GM12801 (cell line): ENCODE data around the gene DPP4.

Experiments
- TF ChIP-seq, protein P1 (sequence below): IDR thresholded peaks from one replicate; pipeline ENCODE4 v1.5.1; 2011; ENCODE audit warnings: control low read depth; ENCODE audit not compliant: insufficient read length; ENCODE audit errors: extremely low read depth

Gene DPP4

DNA sequence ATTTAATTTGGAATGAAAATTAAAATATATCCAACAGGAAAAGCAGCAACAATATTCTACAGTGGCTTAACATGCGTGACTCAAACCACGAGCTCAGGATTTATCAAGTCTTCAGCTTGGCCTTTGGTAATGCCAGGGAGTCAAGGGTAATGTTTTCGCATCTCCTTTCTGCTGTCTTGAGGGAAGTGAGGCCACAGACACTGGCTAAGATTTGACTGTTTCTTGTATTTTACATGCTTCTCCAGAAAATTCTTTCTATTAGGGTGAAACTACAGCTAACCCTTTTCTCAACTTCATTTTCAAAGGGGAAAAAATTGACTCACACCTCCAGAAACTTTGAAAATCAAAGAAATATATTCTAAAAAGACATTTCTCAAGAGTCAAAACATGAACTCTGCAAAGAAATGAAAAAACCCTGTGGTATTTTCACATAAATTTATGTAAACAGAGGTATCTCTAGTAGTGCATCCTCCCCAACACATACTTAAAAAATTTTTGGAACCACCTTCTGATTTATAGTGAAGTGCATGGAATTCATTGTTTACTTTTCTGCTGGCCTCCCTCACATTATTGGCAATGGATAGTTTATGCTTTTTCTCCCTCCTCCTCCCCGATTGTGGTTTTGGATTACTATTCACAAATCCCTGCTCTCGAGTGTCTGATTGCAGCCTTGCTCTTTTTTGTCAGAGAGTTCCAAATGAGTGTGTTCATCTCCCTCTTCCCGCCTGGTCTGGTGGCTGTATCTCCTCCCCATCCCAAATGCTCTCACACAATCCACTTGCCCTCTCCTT lies 48.7 kb downstream of the DPP4 start:
- TF ChIP-seq, protein P1, sequence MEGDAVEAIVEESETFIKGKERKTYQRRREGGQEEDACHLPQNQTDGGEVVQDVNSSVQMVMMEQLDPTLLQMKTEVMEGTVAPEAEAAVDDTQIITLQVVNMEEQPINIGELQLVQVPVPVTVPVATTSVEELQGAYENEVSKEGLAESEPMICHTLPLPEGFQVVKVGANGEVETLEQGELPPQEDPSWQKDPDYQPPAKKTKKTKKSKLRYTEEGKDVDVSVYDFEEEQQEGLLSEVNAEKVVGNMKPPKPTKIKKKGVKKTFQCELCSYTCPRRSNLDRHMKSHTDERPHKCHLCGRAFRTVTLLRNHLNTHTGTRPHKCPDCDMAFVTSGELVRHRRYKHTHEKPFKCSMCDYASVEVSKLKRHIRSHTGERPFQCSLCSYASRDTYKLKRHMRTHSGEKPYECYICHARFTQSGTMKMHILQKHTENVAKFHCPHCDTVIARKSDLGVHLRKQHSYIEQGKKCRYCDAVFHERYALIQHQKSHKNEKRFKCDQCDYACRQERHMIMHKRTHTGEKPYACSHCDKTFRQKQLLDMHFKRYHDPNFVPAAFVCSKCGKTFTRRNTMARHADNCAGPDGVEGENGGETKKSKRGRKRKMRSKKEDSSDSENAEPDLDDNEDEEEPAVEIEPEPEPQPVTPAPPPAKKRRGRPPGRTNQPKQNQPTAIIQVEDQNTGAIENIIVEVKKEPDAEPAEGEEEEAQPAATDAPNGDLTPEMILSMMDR: no peak

DNA sequence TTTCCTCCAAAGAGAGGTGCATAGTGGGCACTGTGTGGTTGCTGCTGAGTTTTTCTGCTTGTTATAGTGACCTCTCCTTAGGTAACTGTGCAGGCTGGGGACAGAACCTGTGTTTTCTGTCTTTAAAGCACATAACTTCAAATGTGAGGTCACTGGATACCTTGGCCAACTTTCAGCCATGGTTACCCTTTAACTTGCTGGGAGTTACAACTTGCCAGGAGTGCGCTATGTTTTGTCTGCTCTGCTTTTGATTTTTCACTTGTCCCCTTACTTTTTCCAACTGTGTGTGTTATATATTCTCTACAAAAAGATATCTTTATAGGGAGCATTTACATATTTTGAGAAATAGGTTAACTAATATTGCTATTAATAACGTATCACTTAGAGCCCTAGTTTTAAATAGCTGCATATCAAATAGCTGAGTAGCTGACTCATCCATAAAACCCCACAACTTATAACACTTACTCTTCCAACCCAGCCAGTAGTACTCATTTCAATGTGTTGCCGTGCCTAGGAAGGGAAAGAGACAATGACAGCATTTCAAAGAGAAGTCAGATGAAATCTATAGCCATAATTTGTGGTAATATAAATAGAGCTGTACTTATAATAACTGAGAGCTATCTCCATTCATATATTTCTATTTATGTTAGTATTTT lies 51.6 kb downstream of the DPP4 start:
- TF ChIP-seq, protein P1: no peak

DNA sequence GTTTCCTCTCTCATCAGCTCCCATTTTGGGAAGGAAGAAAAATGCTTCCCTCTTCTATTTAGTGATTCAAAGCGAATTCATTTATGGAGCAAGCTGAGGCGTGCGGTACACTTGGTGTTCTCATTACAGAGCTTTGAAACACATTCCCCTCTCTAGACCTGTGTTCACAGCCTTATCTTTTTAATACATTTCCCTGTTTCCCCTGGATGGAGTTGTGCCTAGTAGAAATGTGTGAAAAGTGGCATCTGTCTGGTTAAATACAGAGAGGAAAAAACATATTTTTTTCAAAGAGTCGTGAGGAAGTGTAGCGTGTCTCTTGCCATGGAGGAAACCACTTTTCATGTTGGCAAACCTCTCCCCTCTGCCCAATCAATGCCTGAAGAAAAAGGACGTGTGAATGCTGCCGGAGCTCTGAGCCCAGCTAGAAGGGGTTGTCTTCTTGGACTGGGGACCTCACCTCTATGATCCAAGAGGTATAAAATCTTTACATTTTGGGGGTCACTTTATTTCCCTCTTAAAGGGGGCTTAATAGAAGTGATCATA lies 52.4 kb downstream of the DPP4 start:
- TF ChIP-seq, protein P1: no peak

DNA sequence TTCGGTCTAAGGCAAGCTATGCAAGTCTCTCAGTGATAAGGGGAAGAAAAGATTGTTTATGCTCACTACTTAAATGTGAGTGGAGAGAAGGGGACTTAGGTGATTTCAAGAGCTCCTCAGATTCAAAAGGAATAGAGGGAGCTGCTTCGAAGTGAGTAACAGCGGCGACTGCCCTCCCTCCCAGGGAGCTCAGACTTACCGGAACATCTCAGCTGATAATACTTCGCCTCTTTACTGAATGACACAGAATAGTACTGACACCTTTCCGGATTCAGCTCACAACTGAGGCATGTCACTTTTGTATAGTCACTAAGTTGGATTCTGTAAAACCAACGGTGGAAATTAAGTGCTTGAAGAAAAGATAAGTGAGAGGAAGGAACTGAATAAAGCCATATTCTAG lies 55.5 kb downstream of the DPP4 start:
- TF ChIP-seq, protein P1: no peak

DNA sequence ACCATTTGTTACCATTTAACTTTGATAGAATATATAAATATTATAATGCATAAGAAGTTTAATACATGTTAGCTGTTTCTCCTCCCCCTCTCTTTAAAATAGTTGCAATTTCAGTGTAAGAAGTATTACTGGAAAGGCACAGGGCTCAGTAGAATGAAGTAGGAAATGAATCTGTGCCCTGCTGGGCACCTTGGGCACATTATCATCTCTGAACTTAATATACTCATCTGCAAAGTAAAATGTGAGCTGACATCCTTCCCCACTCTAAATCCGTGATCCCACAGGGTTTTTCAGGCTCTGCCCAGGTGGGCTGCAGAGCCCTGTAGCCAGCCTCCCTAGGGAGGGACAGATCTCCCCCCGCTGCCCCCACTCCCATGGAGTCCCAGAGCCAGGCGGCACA lies 56.8 kb downstream of the DPP4 start:
- TF ChIP-seq, protein P1: no peak

DNA sequence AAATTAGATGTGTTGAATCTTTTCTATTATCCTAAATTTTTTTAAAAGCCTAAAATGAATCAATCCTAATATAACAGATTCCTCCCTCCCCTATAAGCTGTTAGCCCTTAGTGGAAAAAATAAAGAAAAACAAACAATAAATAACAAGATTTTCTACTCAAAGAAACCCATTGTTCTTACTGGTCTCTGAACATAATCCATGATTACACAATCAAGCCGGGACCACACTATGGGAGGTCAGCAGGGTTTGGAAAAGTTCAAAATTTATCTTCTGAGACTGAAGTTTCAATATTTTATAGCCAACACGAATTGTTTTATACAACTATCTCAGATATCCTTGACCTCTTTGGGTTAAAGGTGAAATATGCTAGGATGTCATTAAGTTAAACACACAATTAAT lies 57.9 kb downstream of the DPP4 start:
- TF ChIP-seq, protein P1: no peak

DNA sequence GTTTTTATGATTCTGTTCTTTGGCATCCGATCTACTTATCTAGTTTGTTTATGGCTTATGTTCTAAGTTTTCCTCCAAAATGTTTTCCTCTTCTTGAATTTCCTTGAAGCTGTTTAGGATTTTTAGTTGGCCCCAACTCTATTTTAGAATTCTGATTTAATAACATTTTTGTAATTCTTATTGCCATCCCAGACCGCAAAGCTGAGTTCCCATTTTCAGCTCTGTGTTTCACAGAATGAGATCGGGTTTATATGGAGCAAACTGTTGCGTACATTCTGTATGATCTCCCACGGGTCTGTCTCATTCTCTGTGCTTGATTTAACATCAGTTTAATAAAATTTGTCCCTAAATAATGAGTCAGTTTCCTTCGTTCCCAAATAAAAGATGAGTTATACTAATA lies 59.3 kb downstream of the DPP4 start:
- TF ChIP-seq, protein P1: no peak
